PC-9 (cell line): Measurements from ENCODE around the gene NR4A1.

ENCODE experiments used
- CTCF ChIP-seq: fragments of 200-600 bp; sonication (generic); conservative IDR thresholded peaks from 2 replicates; pipeline ENCODE4 v1.6.1; 2017; ENCODE audit warnings: mixed run types, antibody characterized with exemption, mild to moderate bottlenecking, moderate library complexity
- EZH2 ChIP-seq: fragments of 200-600 bp; sonication (generic); IDR thresholded peaks from 2 replicates; pipeline ENCODE4 v1.8.0; 2017; ENCODE audit warnings: antibody characterized with exemption, low read depth

- TF ChIP-seq CTCF: no peak
- no peak for TF ChIP-seq EZH2
Measured at GRCh38 chr12:52074971-52075724, 23.9 kb downstream of the NR4A1 start.
